Activated CD4-positive, CD25-positive, alpha-beta regulatory T cell treated with anti-CD3 and anti-CD28 coated beads, Interleukin-2, amount 50 U/mL, for 24 hours (primary cell): ENCODE measurements around the gene B4GALT5.
"Not testable (repeated sequence)": the region's sequence is repeated elsewhere in the genome, so short reads cannot be mapped to it uniquely, and the experiment has no call there.

Source experiments
- ATAC-seq, 2 donors: fragments of 150-1000 bp; cut with Tn5 transposase; one replicate each; pipeline ENCODE4 v1.10.0; 2021; ENCODE audit warnings: mild to moderate bottlenecking in 1 of 2, moderate library complexity in 1 of 2

Gene B4GALT5

DNA sequence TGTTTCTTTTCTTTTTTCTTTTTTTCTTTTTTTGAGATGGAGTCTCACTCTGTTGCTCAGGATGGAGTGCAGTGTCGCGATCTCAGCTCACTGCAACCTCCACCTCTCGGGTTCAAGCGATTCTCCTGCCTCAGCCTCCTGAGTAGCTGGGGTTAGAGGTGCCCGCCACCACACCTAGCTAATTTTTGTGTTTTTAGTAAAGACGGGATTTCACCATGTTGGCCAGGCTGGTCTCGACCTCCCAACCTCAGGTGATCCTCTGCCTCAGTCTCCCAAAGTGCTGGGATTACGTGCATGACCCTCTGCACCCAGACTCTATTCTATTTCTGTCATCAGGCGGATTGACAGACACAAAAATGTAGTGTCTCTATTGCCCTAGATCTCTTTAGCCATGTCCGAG lies 88.7 kb downstream of the B4GALT5 start:
- ATAC-seq, result not testable (repeated sequence)

DNA sequence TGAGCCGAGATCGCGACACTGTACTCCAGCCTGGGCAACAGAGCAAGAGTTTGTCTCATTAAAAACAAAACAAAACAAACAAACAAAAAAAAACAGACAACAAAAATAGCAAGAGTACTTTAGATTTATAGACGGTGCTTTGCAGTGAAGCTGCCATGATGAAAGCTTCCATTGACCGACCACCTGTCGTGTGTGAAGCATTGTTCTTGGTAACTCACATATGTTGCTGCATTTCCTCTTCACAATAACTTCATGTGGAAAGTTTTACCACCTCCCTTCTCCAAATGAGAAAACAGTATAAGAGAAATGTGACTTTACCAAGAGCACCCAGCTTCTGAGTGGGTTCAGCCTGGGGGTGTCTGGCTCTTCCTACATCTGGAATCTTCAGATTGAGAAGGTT lies 89.4 kb downstream of the B4GALT5 start:
- no peak for ATAC-seq

DNA sequence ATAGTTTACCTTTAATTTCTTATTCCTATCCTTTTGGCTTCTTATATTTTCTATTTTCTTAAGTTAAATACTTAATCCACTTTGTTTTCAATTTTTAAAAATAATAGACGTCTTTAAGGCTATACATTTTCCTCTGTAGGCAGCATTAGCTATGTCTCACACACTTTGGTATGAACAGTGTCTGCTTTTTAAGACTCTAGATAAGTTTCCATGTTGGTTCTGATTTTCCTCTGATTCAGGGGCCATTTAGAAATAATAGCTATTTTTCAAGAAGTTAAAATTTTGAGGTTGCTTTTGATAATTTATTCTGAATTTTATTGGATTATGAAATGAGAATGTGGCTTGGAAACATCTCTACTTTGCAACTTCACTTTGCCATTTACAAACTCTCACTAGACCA lies 91.4 kb downstream of the B4GALT5 start:
- no peak for ATAC-seq

DNA sequence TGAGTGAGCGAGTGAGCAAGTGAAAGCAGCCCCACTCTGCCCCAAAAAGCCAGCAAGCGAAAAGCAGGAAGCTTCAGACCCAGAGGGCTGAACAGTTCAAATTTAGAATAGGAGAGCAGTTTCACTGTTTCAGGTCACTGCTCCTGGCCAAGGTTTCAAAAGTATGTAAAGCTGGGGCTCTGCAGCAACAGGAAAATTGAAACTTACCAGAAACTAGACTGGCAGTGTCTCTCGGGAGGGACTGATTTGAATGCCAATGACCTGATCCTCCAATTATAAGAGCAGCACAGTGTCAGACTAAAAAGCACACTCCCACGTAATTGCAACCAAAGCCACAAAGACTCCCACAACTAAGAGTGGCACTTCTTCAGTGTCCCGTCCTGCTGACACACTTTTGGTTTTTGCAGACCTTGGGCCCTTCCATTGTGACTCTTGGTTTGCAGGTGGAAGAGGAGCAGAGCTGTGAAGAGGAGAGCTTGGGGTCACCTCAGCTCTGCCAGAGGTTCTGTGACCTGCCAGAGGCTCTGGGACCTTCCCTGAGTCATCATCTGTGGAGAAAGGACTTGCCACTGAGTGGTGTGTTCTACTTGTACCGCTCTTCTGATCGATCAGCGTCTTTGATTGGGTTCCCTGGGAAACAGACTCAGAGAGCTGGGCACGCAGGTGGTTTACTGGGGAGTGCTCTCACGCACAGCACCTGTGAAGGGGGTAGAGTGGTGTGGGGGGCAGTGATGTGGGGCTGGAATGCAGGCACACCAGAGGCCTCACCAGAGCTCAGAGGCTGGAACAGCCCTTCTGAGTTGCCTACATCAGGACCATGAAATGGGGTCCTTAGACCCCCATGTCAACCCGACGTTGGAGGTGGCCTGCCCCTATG lies 93.1 kb downstream of the B4GALT5 start:
- peak; percentile 63 to 81 for ATAC-seq

DNA sequence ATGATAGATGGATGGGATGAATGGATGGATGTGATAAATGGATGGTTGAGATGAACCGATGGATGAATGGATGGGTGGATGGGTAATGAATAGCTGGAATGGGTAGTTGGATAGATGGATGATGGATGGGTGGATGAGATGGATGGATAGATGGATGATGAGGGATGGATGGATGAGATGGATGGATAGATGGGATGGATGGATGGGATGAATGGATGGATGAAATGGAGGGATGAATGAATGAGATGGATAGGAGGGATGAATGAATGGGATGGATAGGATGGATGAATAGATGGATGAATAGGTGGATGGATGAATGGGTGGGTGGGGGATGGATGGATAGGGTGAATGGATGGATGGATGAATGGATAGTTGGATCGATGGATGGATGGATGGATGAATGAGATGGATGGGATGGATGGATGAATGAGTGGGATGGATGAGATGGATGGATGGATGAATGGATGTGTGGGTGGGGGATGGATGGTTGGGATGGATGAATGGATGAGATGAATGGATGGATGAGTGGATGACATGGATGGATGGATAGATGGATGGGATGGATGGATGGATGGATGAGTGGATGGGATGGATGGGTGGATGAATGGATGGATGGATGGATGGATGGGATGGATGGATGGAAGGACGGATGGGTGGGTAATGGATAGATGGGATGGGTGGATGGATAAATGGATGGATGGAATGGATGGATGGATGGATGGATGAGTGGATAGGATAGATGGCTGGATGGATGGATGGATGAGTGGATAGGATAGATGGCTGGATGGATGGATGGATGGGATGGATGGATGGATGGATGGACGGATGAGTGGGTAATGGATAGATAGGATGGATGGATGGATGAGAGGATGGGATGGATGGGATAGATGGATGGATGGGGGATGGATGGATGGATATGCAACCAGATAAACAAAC lies 94.3 kb downstream of the B4GALT5 start:
- ATAC-seq, result no peak

DNA sequence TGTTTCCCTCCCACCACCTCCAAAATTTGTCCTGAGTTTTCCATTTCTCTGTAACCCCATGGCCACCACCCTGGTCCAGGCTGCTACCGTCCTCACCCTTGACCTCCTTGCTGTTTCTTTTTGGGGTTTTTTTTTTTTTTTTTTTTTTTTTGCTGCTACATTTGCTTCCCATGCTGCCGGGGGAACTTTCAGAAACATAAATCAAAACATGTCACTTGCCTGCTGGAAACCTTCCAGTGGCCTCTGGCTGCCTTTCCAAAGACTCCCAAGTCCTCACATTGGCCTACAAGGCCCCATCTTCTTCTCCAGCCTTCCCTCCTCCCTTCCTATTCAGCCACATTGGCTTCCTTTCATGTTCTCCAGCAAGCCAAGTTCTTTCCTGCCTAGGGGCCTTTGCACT lies 95.4 kb downstream of the B4GALT5 start:
- no peak for ATAC-seq

DNA sequence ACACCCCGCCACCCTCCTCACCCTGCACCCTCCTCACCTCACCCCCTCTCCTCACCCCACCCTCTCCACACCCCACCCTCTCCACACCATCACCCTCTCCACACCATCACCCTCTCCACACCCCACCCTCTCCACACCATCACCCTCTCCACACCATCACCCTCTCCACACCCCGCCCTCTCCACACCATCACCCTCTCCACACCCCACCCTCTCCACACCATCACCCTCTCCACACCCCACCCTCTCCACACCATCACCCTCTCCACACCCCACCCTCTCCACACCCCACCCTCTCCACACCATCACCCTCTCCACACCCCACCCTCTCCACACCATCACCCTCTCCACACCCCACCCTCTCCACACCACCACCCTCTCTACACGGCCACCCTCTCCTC lies 96.3 kb downstream of the B4GALT5 start:
- ATAC-seq, result not testable (repeated sequence)

DNA sequence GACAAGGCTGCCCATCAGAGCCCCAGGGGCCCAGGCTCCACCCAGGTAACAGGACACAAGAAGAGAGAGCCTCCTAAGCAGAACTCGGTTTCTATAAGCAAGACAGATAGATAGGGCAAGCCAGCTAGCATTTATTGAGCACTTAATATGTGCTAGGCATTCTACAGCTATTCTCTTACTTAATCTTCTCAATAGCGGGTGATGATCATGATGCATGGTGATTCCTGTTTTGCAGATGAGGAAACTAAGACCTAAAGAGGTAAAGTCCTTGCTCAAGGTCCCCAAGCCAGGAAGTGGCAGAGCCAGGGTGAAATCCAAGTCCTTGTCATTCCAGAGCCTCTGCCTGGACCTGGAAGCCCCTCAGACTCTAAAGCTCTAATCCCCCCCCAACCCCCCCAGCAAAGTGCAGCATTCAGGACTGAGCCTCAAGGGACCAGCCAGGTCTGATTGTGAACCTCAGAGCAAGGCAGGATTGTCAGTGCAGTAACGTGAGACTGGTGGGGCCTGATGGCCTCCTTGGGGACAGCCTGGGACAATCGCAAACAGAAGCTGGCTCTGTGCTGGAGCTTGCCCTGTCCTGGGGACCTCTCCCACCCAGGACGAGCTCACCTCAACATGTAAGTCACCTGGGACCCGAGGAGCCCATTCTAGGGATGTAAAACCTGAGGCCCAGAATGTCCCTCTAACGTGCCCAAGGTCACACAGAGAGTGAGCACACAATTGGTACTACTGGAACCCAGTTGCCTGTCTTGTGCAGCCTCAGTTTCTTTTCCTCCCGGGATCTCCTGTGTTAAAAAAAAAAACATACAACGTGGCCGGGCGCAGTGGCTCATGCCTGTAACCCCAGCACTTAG lies 97.3 kb downstream of the B4GALT5 start:
- ATAC-seq, result no peak

DNA sequence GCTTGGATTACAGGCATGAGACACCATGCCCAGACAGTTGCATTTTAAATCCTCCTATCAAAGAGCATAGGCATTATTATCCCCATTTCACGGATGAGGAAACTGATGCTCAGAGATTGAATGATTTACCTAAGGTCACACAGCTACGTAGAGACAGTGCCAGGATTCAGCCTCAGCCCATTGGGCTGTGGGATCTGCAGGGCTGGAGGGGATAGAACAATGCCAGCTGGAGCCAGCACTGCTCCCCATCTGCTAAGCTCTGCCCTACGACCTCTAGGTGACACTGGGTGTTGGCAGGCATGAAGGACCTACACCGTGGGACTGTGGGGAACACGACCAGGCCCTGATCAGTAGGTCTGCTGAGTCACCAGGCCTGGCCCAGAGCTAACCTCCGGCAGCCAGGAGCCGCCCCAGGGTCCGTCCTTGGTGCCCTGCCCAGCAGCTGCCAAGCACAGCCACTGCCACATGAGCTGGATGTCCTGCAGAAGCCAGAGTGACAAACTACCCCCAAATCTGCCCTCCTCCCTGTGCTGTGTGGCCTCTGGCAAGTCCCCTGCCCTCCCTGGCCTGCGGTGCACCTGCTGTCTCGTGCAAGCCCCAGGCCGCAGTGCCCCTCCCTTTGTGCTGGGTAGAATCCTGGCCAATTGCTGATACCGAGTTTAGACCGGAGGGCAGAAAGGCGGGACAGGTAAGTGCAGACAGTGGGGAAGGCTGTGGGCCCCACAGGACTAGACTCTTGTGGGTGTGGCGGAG lies 98.1 kb downstream of the B4GALT5 start:
- ATAC-seq, result no peak

DNA sequence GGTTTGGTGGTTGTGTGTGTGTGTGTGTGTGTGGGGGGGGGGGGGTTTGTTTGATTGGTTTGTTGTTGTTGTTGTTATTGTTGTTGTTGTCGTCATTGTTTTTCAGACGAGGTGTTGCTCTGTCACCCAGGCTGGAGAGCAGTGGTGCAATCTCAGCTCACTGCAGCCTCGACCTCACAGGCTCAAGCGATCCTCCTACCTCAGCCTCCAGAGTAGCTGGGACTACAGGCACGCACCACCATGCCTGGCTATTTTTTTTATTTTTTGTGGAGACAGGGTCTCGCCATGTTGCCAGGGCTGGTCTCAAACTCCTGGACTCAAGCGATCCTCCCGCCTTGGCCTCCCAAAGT lies 98.7 kb downstream of the B4GALT5 start:
- not testable (repeated sequence) for ATAC-seq

DNA sequence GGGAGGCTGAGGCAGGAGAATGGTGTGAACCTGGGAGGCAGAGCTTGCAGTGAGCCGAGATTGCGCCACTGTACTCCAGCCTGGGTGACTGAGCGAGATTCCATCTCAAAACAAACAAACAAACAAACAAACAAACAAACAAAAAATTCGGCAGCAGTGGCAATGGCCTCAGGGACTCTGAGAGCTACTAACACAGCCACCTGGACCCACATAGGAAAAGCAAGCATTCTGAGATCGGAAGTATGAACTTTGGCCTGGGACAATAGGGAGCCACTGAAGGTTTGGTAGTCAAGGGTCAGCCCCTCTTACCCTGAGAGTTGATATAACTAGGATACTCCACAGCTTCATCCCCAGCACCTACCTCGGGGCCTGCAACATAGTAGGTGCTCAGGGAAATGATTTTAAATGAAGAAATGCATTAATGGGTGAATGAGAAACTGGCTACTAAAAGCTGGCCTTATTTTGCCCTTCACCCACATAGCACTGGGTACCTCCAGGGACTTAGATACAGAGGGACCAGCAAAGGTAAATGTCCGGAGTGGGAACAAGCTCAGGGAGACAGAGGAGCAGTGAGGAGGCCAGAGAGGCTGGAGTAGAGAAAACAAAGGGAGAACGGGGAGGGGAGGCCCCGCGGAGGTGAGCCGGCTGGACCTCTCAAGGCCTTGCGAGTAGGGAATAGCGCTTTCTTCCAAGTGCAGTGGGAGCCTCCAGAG lies 99.2 kb downstream of the B4GALT5 start:
- no peak for ATAC-seq

DNA sequence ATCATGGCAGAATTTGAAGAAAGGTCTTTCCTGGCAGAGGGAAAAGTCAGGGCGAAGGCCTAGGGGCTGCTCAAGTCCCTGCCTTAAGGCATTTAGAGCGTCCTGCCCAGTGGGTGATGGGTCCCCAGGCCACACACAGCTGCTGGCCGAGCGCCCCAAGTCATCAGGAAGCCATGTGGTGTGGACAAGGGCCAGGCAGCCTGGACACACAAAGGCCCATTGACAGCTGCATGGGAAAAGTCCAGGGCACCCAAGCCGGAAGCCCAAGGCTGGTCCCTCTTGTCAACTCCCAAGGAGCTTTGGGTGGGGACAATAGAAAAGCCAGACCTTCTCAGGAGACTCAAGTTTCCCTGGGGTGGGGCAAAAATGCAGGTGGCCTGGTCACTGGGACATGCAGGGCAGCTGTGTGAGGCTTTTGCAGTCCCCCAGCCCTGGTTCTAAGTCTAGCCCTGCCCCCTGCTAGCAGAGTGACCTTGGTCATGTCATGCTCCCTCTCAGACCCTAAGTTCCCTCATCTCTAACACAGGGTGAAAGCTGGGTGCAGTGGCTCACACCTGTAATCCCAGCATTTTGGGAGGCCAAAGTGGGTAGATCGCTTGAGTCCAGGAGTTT lies 101.4 kb downstream of the B4GALT5 start:
- ATAC-seq, result no peak

DNA sequence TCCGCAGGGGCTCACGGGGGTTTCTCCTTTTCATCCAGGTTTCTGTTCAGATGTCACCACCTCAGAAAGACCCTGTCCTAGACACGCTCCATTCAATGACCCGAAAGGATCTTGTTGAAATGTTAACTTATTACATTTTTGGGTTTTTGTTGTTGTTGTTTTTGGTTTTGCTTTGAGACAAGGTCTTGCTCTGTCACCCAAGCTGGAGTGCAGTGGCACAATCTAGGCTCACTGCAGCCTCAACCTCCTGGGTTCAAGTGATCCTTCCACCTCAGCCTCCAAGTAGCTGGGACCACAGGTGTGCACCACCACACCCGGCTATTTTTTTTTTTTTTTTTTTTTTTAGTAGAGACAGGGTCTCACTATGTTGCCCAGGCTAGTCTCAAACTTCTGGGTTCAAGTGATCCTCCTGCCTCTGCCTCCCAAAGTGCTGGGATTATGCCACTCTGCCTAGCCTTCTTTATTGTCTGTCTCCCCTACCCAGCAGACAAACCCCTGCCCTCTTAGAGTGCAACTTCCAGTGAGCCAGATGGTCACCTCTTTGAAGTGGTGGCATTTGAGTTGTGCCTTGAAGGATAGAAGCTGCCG lies 102.0 kb downstream of the B4GALT5 start:
- ATAC-seq, result not testable (repeated sequence)

DNA sequence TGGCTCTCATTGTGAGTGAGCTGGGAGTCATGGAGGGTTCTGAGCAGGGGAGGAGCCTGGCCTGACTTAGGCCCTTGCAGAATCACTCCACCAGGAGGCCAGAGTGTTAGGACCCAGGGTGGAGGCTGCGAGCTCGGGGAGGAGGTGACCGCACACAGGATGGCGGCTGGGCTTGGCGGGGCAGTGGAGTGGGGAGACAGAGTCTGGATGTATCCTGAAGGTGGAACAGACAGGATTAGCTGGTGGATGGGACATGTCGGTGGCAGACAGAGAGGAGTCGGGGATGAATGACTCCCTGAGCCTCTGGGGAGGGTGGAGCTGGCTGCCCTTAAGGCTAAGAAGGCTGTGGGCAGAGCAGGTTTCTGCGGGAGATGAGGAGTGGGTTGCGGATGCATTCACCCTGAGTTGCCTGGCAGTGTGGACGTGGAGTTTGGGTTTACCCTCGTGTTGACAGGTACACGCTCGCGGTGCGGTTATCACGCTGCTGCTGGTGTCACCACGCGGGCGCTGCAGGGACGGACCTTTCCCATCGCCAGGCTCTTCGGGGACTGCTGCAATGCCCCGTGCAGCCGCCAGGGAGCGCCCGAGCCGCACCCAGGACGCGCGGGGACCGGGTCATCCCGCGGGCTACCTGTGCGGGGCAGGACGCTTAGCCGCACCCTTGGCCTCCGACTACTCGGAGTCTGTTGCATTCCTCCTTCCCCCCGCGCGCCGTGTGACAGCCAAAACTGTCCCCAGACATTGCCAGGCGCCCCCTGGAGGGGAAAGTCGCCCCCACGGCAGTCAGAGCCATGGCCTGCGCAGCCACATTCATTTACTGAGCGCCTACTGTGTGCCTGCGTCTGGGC lies 102.8 kb downstream of the B4GALT5 start:
- ATAC-seq, result peak; percentile 60 to 71

DNA sequence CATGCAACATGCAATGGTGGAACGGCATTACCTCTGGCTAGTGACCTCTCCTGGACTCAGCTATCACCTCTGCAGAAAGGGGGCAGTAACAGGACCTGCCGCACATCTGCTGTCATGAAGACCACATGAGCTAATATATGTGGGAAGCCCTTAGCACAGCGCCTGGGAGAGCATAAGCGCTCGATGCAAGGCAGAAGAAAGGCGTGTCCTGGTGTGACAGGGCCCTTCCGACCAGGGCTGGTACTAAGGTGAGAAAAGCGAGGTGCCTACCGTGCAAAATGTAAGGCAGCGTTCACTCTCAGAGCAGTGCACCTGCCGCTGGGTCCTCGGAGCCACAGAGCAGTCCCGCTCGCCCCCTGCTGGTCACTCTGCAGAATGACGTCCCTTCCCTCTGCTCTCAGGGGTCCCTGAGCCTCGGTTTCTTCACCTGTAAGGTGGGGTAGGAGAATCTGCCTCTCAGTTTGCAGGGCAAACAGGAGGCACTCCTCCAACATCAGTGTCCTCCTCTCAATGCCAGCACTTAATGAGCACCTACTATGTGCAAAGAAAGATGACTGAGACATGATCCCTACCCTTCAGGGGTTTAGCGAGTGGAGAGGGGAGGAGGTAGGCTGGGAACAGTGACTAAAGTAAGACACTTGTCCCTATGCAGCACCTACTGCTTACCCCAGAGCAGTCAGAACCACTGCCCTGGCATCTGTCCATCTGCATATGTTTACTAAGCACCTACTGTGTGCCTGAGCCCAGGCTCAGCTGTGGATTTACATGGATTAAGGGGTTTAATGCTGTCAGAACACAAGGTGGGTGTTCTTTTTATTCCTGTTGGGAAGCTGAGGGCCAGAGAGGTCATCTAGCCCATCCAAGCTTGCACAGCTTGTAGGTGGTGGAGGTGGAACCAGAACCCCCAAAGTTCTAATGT lies 104.7 kb downstream of the B4GALT5 start:
- ATAC-seq, result peak; percentile 80 to 85

DNA sequence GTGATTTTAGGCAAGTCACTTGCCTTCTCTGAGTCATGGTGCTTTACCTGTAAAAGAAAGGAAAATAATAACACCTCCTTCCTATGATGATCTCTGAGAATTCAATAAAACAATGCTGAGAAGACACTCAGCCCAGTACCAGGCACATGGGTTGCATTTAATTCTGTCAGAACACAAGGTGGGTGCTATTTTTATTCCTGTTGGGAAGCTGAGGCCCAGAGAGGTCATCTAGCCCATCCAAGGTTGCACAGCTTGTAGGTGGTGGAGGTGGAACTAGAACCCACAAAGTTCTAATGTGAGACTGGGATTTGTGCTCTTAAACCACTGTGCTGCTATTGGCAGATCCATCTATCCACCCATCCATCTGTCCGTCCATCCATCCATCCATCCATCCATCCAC lies 106.1 kb downstream of the B4GALT5 start:
- peak in 1 of 2 donors; percentile 18 for ATAC-seq

DNA sequence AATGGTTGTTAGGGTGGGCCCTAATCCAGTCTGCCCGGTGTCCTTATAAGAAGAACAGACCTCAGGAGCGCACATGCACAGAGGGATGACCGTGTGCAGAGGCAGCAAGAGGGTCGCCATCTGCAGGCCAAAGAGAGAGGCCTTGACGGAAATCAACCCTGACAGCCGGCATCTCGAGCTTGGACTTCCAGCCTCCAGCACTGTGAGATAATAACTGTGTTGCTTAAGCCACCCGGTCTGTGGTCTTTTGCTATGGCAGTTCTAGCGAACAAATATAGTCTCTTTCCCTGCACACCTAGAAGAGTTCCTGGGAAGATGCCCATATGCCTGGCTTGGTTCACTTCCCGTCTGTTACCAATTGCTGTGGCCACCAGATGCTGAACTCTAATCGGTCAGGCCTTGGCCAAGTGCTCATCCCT lies 110.5 kb downstream of the B4GALT5 start:
- no peak for ATAC-seq
